Measurements from ENCODE around the gene CPA2.

CPA2 gene

DNA sequence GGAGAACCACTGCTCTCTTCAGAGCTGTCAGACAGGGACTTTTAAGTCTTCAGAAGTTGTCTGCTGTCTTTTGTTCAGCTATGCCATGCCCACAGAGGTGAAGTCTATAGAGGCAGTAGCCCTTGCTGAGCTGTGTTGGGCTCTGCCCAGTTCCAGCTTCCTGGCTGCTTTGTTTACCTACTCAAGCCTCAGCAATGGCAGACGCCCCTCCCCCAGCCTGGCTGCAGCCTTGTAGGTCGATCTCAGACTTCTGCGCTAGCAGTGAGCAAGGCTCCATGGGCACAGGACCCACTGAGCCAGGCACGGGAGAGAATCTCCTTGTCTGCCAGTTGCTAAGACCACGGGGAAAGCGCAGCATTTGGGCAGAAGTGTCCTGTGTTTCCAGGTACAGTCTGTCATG, 12.1 kb upstream of the CPA2 start:
- Mint-ChIP-seq H3K27me3 (ENCODE audit: low read depth) (no peaks in the 10 kb centered on the region), H3K4me1 (no peaks in the 10 kb centered on the region), H3K4me3 (no peak overlapping the region), H3K36me3 (ENCODE audit: low read depth) (peaks cover 8% of the 10 kb centered on the region), H3K27ac (no peak overlapping the region), H3K9me3 (peaks cover 63% of the 10 kb centered on the region)
- TF ChIP-seq, protein P1, sequence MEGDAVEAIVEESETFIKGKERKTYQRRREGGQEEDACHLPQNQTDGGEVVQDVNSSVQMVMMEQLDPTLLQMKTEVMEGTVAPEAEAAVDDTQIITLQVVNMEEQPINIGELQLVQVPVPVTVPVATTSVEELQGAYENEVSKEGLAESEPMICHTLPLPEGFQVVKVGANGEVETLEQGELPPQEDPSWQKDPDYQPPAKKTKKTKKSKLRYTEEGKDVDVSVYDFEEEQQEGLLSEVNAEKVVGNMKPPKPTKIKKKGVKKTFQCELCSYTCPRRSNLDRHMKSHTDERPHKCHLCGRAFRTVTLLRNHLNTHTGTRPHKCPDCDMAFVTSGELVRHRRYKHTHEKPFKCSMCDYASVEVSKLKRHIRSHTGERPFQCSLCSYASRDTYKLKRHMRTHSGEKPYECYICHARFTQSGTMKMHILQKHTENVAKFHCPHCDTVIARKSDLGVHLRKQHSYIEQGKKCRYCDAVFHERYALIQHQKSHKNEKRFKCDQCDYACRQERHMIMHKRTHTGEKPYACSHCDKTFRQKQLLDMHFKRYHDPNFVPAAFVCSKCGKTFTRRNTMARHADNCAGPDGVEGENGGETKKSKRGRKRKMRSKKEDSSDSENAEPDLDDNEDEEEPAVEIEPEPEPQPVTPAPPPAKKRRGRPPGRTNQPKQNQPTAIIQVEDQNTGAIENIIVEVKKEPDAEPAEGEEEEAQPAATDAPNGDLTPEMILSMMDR (IDR thresholded peaks at IDR 0.05; ENCODE audit: unreplicated experiment in 3 of 3), result no peak

DNA sequence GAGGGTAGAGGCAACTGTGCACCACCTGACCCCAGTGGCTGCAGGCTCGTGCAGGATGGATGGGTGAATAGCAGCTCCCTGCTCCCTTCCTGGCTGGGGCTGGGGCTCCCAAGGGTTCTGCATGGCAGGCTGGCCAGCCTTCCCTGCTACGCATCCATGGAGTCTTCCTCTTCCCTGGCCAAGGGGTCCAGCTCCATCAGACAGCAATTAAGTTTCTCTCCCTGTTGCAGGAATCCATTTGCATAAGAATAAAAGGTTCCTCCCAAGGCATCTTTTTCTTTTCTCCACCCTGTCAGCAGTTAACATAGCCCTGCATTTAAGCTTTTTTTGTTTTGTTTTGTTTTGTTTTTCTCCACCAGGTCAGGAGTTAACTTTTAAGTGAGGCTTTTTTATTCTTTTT, 10.0 kb upstream of the CPA2 start:
- Mint-ChIP-seq H3K4me1 (no peaks in the 10 kb centered on the region), H3K27me3 (ENCODE audit: low read depth) (no peaks in the 10 kb centered on the region), H3K27ac (no peak overlapping the region), H3K9me3 (peaks cover 47% of the 10 kb centered on the region), H3K36me3 (ENCODE audit: low read depth) (peaks cover 8% of the 10 kb centered on the region), H3K4me3 (no peak overlapping the region)
- TF ChIP-seq, protein P1 (IDR thresholded peaks at IDR 0.05; ENCODE audit: unreplicated experiment in 3 of 3), result no peak

DNA sequence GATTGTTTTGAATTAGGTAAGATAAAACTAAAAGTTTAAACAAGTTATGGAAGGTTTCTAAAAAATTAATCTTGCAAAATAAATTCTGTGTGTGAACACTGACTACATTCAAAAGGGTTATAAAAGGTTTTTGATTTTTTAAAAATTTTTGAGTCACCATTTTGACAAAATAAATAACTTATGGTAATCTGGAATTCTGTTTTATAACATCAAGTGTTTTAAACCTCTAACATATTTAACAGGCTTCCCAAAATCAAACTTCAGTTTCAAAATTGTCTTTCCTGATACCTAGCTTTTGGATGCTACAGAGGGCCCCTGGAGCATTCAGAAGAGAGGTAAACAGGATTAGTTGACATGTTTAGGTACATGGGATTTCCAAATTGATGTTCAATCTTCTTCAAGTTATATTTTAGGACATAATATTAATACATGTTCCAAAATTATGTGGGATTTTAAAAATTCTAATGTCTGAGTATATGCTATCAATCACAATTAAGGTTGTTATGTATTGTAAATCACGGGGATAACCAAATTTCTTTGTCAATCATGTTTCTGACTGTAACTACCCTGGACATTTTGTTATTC, 8.1 kb upstream of the CPA2 start:
- H3K4me3 Mint-ChIP-seq, result no peak overlapping the region
- peaks cover 13% of the 10 kb centered on the region for H3K4me1 Mint-ChIP-seq
- TF ChIP-seq, protein P1 (IDR thresholded peaks at IDR 0.05; ENCODE audit: unreplicated experiment in 3 of 3), result no peak
- no peak overlapping the region for H3K27ac Mint-ChIP-seq
- H3K27me3 Mint-ChIP-seq (ENCODE audit: low read depth), result no peaks in the 10 kb centered on the region
- H3K9me3 Mint-ChIP-seq, result peaks cover 39% of the 10 kb centered on the region
- H3K36me3 Mint-ChIP-seq (ENCODE audit: low read depth), result peaks cover 5% of the 10 kb centered on the region

DNA sequence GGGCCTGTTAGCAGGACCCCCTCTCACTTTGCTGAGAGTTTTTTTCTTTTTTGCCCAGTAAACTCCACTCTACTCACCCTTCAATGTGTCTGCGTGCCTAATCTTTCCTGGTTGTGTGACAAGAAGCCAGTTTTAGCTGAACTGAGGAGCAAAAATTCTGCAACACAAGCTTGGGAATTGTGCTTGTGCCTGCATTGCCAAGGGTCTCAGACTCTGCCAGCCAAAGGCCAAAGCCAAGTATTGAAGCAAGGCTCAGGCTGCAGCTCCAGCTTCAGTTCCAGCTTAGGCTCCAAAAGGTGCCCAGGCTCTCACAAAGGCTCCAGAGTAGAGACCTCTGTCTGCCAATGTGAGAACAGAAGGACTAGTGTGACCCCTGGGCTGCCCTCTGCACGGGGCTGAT, 4.2 kb upstream of the CPA2 start:
- no peaks in the 10 kb centered on the region for H3K27me3 Mint-ChIP-seq (ENCODE audit: low read depth)
- peak overlapping the region in 2 of 3 experiments; percentile 78 to 94 for H3K27ac Mint-ChIP-seq
- peaks cover 3% of the 10 kb centered on the region for H3K36me3 Mint-ChIP-seq (ENCODE audit: low read depth)
- TF ChIP-seq, protein P1 (IDR thresholded peaks at IDR 0.05; ENCODE audit: unreplicated experiment in 3 of 3), result no peak
- H3K9me3 Mint-ChIP-seq, result peaks cover 22% of the 10 kb centered on the region
- H3K4me3 Mint-ChIP-seq, result no peak overlapping the region
- H3K4me1 Mint-ChIP-seq, result peaks cover 39% of the 10 kb centered on the region

DNA sequence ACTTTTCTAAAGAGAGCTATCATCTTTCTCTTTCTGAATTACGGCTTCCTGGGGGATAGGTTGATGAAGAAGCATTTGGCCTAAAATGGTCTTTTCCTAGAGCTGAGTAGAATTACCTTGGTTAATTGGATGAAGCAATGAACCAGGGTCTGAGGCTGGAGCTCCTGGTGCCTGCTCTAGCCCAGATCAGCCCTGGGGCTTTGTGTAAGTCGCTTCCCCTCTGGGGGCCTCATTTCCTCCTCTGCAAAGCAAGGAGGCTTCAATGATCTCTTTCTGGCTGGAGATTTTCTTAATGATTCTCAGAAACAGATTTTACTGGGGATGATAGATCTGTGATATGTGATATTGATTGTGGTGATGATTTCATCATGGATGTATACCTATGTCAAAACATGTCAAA, 3.5 kb upstream of the CPA2 start:
- Mint-ChIP-seq H3K4me1 (peaks cover 44% of the 10 kb centered on the region), H3K36me3 (ENCODE audit: low read depth) (peaks cover under 1% of the 10 kb centered on the region), H3K4me3 (no peak overlapping the region), H3K27ac (peak overlapping the region; percentile 71 to 94 (median 78)), H3K27me3 (ENCODE audit: low read depth) (no peaks in the 10 kb centered on the region), H3K9me3 (peaks cover 18% of the 10 kb centered on the region)
- TF ChIP-seq, protein P1 (IDR thresholded peaks at IDR 0.05; ENCODE audit: unreplicated experiment in 3 of 3), result no peak

DNA sequence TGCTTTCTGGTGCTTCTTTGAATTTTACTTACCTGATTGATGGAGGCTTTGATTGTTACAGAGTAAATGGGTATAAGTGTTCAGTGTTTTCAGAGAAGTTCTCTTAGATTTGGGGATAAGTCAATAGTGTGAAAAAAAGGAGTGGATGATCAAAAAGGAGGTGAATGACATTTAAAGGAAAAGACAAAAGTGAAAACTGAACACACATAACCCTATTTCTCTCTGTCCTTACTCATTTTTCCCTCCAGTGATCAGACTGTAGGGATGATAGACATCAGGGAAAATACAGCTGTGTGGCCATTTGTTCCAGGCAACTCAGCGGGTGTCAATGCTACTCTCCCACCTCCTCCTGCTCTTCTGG, 278 bp downstream of the CPA2 start:
- Mint-ChIP-seq H3K4me1 (peaks cover 56% of the 10 kb centered on the region), H3K27me3 (ENCODE audit: low read depth) (no peaks in the 10 kb centered on the region), H3K36me3 (ENCODE audit: low read depth) (no peaks in the 10 kb centered on the region), H3K4me3 (no peak overlapping the region), H3K27ac (peak overlapping the region in 1 of 3 experiments; percentile 78), H3K9me3 (peaks cover 7% of the 10 kb centered on the region)
- TF ChIP-seq, protein P1 (IDR thresholded peaks at IDR 0.05; ENCODE audit: unreplicated experiment in 3 of 3), result no peak

Measured in nephron (organoid).